ENCODE measurements around the gene PACSIN2.

- TF ChIP-seq EZH2 (IDR thresholded peaks at IDR 0.05; ENCODE audit: borderline replicate concordance, low read depth, low read length, severe bottlenecking) (no peak), CTCF (IDR thresholded peaks at IDR 0.05; ENCODE audit: borderline replicate concordance, extremely low read depth, low read length, poor library complexity, severe bottlenecking) (no peak)
Observed at GRCh38 chr22:42957958-42958357, 57.0 kb downstream of the PACSIN2 start.
